Spleen (tissue), 11 donors: ENCODE results near the gene JADE2. TPM values are rescaled to one million over a fixed set of nuclear protein-coding genes. Genes with fewer than 3 reads are reported as not detected.
"Not testable (repeated sequence)": the region's sequence is repeated elsewhere in the genome, so short reads cannot be mapped to it uniquely, and the experiment has no call there.

Experiments used
- DNase-seq: peaks from one replicate; pipeline ENCODE4 v3.0.0-alpha.2; 2020
- H3K27ac ChIP-seq, 8 donors: fragments of 200-600 bp; sonication (generic) in 7 of 8; 1 replicate in 4 of 8; 2 replicates in 4 of 8; pipeline versions ENCODE4 v1.5.0 to v1.8.0; 2016 to 2021; ENCODE audit warnings: inconsistent platforms in 4 of 8, mild to moderate bottlenecking in 4 of 8, moderate library complexity in 1 of 8
- H3K27me3 ChIP-seq, 7 donors: fragments of 200-600 bp; sonication (generic) in 6 of 7; replicated peaks in 1 of 7; 1 replicate in 4 of 7; 2 replicates in 3 of 7; pipeline versions ENCODE4 v1.5.0 to v1.8.0; 2016 to 2021; ENCODE audit warnings: inconsistent platforms in 3 of 7, mild to moderate bottlenecking in 1 of 7
- H3K36me3 ChIP-seq, 6 donors: fragments of 200-600 bp; sonication (generic) in 5 of 6; 1 replicate in 4 of 6; 2 replicates in 2 of 6; pipeline versions ENCODE4 v1.5.0 to v1.8.0; 2016 to 2021; ENCODE audit warnings: inconsistent platforms in 2 of 6
- H3K4me1 ChIP-seq, 6 donors: fragments of 200-600 bp; sonication (generic) in 5 of 6; 1 replicate in 3 of 6; 2 replicates in 3 of 6; pipeline versions ENCODE4 v1.5.0 to v1.8.0; 2016 to 2021; ENCODE audit warnings: inconsistent platforms in 3 of 6
- H3K4me3 ChIP-seq, 8 donors: fragments of 200-600 bp; sonication (generic) in 7 of 8; 1 replicate in 4 of 8; 2 replicates in 4 of 8; pipeline versions ENCODE4 v1.5.0 to v1.8.0; 2016 to 2021; ENCODE audit warnings: inconsistent platforms in 4 of 8, mild to moderate bottlenecking in 4 of 8, moderate library complexity in 2 of 8
- H3K9me3 ChIP-seq, 8 donors: fragments of 200-600 bp; sonication (generic) in 7 of 8; 1 replicate in 4 of 8; 2 replicates in 4 of 8; pipeline versions ENCODE4 v1.5.0 to v1.8.0; 2016 to 2021; ENCODE audit warnings: inconsistent platforms in 4 of 8
- POLR2A ChIP-seq, 3 donors: fragments of 450-650 bp; IDR thresholded peaks; one replicate each; pipeline ENCODE4 v1.5.1; 2017; ENCODE audit warnings: antibody characterized with exemption in 3 of 3, mild to moderate bottlenecking in 1 of 3
- POLR2AphosphoS5 ChIP-seq, 3 donors: sonication (generic); formaldehyde crosslinking; IDR thresholded peaks; one replicate each; pipeline ENCODE4 v1.5.1; 2017; ENCODE audit warnings: antibody characterized with exemption in 3 of 3
- WGBS, 5 donors: extraction: QIAGEN DNeasy Blood & Tissue Kit in 3 of 5; methylation state at CpG; one replicate each; pipeline versions ENCODE4 v1.1.5 to v1.1.7; 2013 to 2018; 5-methylcytosine and 5-hydroxymethylcytosine counted together
- intact Hi-C: fragments of 100-400 bp; cut with DNase I; formaldehyde crosslinking; loops from one replicate; pipeline ENCODE4 v1.15.0; 2023; ENCODE audit warnings: low total_unique reads
- polyA plus RNA-seq, 3 donors: library from polyadenylated mRNA; stranded (reverse); fragments of 200-250 nt; gene quantifications; one replicate each; pipeline ENCODE4 v1.2.1, GENCODE V29; 2013
- total RNA-seq, 7 donors: library from RNA; depleted of rRNA in 3 of 7; stranded (reverse); fragments of >200 nt in 3 of 7; fragmentation: NEBNext Ultra II Directional in 4 of 7; extraction: Animal tissue kit (Norgen Biotek cat#: 25700) in 4 of 7; gene quantifications; one replicate each; pipeline versions ENCODE4 v1.1.0 to v1.2.1, GENCODE V29; 2016 to 2021
- TF ChIP-seq, protein P1 (sequence below), 11 experiments: fragments of 200-600 bp in 7 of 11; fragments of 450-650 bp in 4 of 11; sonication (generic) in 4 of 11; IDR thresholded peaks in 8 of 11; conservative IDR thresholded peaks in 3 of 11; 1 replicate in 7 of 11; 2 replicates in 4 of 11; pipeline versions ENCODE4 v1.4.0 to v1.8.0; 2016 to 2021; ENCODE audit warnings: antibody characterized with exemption in 11 of 11, inconsistent platforms in 4 of 11, mild to moderate bottlenecking in 1 of 11
- donor health status: healthy with polysubstance abuse.
- donor health status: DM: no; HTN: no; CAD: no; lungs with moderate emphysema.
- donor health status: DM: no; HTN: no; CAD: no.
- donor health status: Bipolar disorder and iron deficiency.
- donor health status: healthy.
- donor health status: DM: no; HTN: no; CAD: no.
- donor health status: DM: yes; HTN: yes; CAD: no.

Gene JADE2
- total and polyA plus RNA-seq, 10 donors = 12.3 to 131 (median 94.3) TPM

DNA sequence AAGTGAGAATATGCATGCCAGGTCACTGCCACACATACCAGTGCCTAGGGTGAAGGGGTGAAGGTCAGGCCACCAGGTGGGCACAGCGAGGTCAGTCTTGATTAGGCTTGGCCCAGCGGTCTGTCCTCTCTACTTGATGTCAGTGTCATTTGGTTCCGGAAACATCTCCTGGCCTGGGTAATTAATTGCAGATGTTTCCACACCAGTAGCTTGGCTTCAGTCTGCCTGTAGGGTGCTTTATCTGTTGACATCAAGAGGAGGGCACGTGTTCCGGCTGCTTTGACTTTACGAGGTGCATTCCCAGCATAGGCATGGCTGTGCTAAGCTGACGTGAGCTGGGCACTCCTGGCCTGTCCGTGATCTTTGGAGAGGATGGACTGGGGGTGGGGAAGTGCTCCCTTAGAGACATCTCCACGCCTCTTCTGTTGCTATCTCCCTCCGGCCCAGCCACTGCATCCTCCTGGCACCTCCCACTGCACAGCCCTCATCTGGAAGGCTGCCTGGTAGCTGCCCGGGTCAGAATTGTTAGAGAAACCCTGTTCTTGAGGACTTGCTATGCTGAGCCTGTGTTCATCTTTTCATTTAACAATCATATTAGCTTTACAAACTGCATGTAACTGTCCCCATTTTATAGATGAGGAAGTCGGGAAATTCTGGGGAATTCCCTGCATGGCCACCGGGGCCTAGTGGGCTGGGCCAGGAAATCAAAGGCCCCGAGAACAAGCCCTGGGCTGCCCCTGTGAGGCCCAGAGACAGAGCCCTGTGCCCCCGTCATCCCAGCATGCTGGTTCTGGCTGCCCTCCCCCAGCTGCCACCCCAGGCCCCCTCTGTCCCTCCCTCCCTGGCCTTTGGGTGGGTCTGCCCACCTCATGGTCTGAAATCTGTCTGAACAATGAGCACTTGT, 29.1 kb downstream of the JADE2 start:
- Histone ChIP-seq H3K4me3 (peak overlapping the region in 1 of 8 donors; percentile 36), H3K4me1 (peaks cover 31 to 85% (median 62%) of the 10 kb centered on the region in 6 donors), H3K9me3 (no peaks in the 10 kb centered on the region), H3K36me3 (peaks cover 3 to 77% (median 20%) of the 10 kb centered on the region in 6 donors), H3K27me3 (no peaks in the 10 kb centered on the region), H3K27ac (peak overlapping the region; percentile 66 to 92 (median 78))
- no peak for DNase-seq
- TF ChIP-seq, protein P1, sequence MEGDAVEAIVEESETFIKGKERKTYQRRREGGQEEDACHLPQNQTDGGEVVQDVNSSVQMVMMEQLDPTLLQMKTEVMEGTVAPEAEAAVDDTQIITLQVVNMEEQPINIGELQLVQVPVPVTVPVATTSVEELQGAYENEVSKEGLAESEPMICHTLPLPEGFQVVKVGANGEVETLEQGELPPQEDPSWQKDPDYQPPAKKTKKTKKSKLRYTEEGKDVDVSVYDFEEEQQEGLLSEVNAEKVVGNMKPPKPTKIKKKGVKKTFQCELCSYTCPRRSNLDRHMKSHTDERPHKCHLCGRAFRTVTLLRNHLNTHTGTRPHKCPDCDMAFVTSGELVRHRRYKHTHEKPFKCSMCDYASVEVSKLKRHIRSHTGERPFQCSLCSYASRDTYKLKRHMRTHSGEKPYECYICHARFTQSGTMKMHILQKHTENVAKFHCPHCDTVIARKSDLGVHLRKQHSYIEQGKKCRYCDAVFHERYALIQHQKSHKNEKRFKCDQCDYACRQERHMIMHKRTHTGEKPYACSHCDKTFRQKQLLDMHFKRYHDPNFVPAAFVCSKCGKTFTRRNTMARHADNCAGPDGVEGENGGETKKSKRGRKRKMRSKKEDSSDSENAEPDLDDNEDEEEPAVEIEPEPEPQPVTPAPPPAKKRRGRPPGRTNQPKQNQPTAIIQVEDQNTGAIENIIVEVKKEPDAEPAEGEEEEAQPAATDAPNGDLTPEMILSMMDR (IDR thresholded peaks at IDR 0.05 in 8 of 11, conservative IDR thresholded peaks at IDR 0.05 in 3 of 11) = peak in 4 of 11 experiments; percentile 10 to 35 (median 22)
- TF ChIP-seq POLR2A (IDR thresholded peaks at IDR 0.05) = no peak
- TF ChIP-seq POLR2AphosphoS5 (IDR thresholded peaks at IDR 0.05) = peak; percentile 39 to 74 (median 68)
- 23 to 39% (median 32%) methylated on average over 15 of the region's 15 CpGs for WGBS, 5 donors
- intact Hi-C loops = no loop called here

DNA sequence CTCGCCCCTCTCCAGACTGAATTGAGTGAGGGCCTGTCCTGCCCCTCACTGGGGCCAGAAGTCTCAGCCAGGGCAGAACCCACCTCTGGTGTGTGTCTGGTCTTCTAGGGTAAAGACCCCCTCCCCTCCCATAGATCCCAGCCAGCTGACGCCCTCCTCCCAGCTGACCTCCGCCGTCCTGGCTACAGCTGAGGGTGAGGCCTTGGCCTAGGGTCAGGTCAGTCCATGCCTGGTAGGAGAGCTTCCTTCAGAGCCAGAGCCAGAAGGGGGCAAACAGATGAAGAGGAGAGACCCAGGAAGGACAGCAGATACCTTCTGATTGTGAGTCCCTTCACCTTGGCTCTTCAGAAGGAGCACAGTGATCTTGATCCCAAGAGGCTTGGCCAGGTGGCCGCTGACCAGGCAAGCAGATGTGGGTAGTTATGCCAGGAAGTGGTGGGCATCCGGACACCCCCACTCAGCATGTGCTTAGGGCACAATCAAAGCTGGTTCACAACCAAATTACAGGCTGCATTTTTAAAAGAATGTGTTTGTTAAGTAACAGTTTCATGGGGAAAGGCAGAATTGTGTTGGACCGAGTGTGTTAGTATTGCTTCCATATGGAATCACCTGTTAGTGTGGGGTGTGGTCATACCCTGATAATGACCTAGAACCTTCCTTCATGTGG, 29.9 kb downstream of the JADE2 start:
- peak in 1 of 3 donors; percentile 5 for TF ChIP-seq POLR2AphosphoS5 (IDR thresholded peaks at IDR 0.05)
- TF ChIP-seq, protein P1 (IDR thresholded peaks at IDR 0.05 in 8 of 11, conservative IDR thresholded peaks at IDR 0.05 in 3 of 11) = no peak
- intact Hi-C loops = no loop called here
- no peaks in the 10 kb centered on the region for H3K27me3 ChIP-seq
- H3K4me3 ChIP-seq = peak overlapping the region in 1 of 8 donors; percentile 36
- peaks cover 3 to 77% (median 24%) of the 10 kb centered on the region in 6 donors for H3K36me3 ChIP-seq
- WGBS, 5 donors = 37 to 60% (median 50%) methylated on average over 7 of the region's 7 CpGs
- H3K9me3 ChIP-seq = no peaks in the 10 kb centered on the region
- peaks cover 27 to 84% (median 58%) of the 10 kb centered on the region in 6 donors for H3K4me1 ChIP-seq
- peak overlapping the region; percentile 66 to 92 (median 78) for H3K27ac ChIP-seq
- DNase-seq = no peak

DNA sequence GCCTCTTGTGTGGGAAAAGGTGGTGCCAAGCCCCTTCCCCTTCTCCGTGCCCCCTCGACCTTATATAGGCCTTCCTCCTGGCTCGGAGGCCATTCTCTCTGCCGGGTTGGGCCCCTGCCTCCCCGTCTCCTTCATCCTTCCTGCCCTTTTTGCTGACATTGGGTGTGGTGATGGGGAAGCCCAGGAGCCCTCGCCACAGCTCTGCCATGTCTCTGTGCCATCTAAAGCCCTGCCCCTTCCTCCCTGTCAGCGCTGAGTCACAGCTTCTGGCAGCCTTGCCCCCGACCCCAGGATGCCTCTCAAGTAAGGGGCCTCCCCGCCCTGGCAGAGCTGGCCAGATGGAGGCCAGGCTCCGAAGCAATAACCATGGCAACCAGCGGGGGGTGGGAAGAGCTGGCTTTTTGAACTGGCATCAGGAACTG, 30.4 kb downstream of the JADE2 start:
- no peaks in the 10 kb centered on the region for H3K27me3 ChIP-seq
- 4 to 17% (median 9%) methylated on average over 9 to 11 of the region's 11 CpGs for WGBS, 5 donors
- peaks cover 3 to 77% (median 29%) of the 10 kb centered on the region in 6 donors for H3K36me3 ChIP-seq
- H3K4me1 ChIP-seq = peaks cover 24 to 84% (median 53%) of the 10 kb centered on the region in 6 donors
- H3K9me3 ChIP-seq = no peaks in the 10 kb centered on the region
- DNase-seq = peak; percentile 92
- H3K4me3 ChIP-seq = peak overlapping the region in 1 of 8 donors; percentile 3
- H3K27ac ChIP-seq = peak overlapping the region; percentile 66 to 92 (median 78)
- intact Hi-C loops = no loop called here
- TF ChIP-seq, protein P1 (IDR thresholded peaks at IDR 0.05 in 8 of 11, conservative IDR thresholded peaks at IDR 0.05 in 3 of 11) = peak in 2 of 11 experiments; percentile 17 to 24
- TF ChIP-seq POLR2A (IDR thresholded peaks at IDR 0.05) = no peak
- TF ChIP-seq POLR2AphosphoS5 (IDR thresholded peaks at IDR 0.05) = peak; percentile 85 to 87 (median 87)

DNA sequence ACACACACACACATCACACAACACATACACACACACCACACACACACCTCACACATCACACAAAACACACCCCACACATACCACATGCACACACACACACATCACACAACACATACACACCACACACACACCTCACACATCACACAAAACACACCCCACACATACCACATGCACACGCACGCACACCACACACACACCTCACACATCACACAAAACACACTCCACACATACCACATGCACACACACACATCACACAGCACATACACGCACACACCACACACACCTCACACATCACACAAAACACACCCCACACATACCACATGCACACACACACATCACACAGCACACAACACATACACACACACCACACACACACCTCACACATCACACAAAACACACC, 31.1 kb downstream of the JADE2 start:
- peaks cover 24 to 84% (median 53%) of the 10 kb centered on the region in 6 donors for H3K4me1 ChIP-seq
- H3K27ac ChIP-seq = peak overlapping the region in 1 of 8 donors; percentile 92
- DNase-seq, H3K27me3 ChIP-seq, H3K4me3 ChIP-seq, H3K9me3 ChIP-seq, intact Hi-C loops: not testable (repeated sequence)
- peaks cover 3 to 79% (median 36%) of the 10 kb centered on the region in 6 donors for H3K36me3 ChIP-seq
- 93 to 99% (median 95%) methylated on average over 3 of the region's 3 CpGs for WGBS, 5 donors
